ENCODE data around the gene MESP2. TPM values are rescaled to one million over a fixed set of nuclear protein-coding genes. Genes with fewer than 3 reads are reported as not detected.

MESP2 gene
- total and polyA plus RNA-seq, 2 of the 13 experiments (the other 11 are each of a cell fraction or from before 2014, with no cell fraction given): not detected

GRCh38 chr15:89750560-89751542, 25.3 kb upstream of the MESP2 start, which contains the start of gene MESP1 (continued):
- TF ChIP-seq ZNF18 (CRISPR knock-in tag; IDR thresholded peaks at IDR 0.05; ENCODE audit: insufficient replicate concordance) (no peak), IRF9 (CRISPR knock-in tag; IDR thresholded peaks at IDR 0.05; ENCODE audit: borderline replicate concordance) (no peak; the same call in 1 of the 2 replicates), EZH2 (conservative IDR thresholded peaks at IDR 0.05; ENCODE audit: low read depth, low read length) (no peak), RERE (CRISPR knock-in tag; IDR thresholded peaks at IDR 0.05; ENCODE audit: low read depth) (no peak), CREM (IDR thresholded peaks at IDR 0.05) (no peak), CREM (CRISPR knock-in tag; IDR thresholded peaks at IDR 0.05) (no peak), ZFP37 (CRISPR knock-in tag; IDR thresholded peaks at IDR 0.05; ENCODE audit: borderline replicate concordance) (peak; percentile 75; the same call in 1 of the 2 replicates), TBX3 (IDR thresholded peaks at IDR 0.05; ENCODE audit: borderline replicate concordance) (no peak), SP4 (CRISPR knock-in tag; IDR thresholded peaks at IDR 0.05) (no peak; the same call in 1 of the 2 replicates), ZNF143 (CRISPR knock-in tag; IDR thresholded peaks at IDR 0.05) (peak; percentile 34; the same call in 1 of the 2 replicates), GABPA (IDR thresholded peaks at IDR 0.05; ENCODE audit: low read depth, low read length) (no peak), GABPA (CRISPR knock-in tag; IDR thresholded peaks at IDR 0.05; ENCODE audit: low read depth) (no peak), MED8 (CRISPR knock-in tag; IDR thresholded peaks at IDR 0.05; ENCODE audit: insufficient replicate concordance) (no peak), ZFP90 (CRISPR knock-in tag; IDR thresholded peaks at IDR 0.05; ENCODE audit: borderline replicate concordance) (no peak), BCL3 (CRISPR knock-in tag; IDR thresholded peaks at IDR 0.05) (peak; percentile 92), WIZ (CRISPR knock-in tag; IDR thresholded peaks at IDR 0.05) (no peak), POLR2G (IDR thresholded peaks at IDR 0.05; ENCODE audit: low read depth, low read length) (0 out of 2 replicates have a peak, but pooled peaks have one; percentile 35), CEBPG (CRISPR knock-in tag; IDR thresholded peaks at IDR 0.05) (no peak), AGO2 (optimal IDR thresholded peaks at IDR 0.05; ENCODE audit: low read depth, low read length) (no peak)
